IPS-20b (cell line): ENCODE measurements around the gene CENPO.
A peak's percentile ranks its signal among the peaks of the same experiment; 100 is the strongest.

Source experiments
- H3K27ac ChIP-seq: one replicate; pipeline ENCODE4 v1.5.1; 2013; ENCODE audit warnings: low read length
- H3K27me3 ChIP-seq: 2 replicates; pipeline ENCODE4 v1.6.1; 2013; ENCODE audit warnings: mild to moderate bottlenecking, low read length, inconsistent platforms; ENCODE audit not compliant: insufficient read depth
- H3K36me3 ChIP-seq: 2 replicates; pipeline ENCODE4 v1.6.1; 2013; ENCODE audit warnings: low read depth, mild to moderate bottlenecking, inconsistent platforms, low read length, moderate library complexity; ENCODE audit not compliant: insufficient read depth
- H3K4me1 ChIP-seq: 2 replicates; pipeline ENCODE4 v1.6.1; 2013; ENCODE audit warnings: mild to moderate bottlenecking, control low read depth, inconsistent platforms, low read length, moderate library complexity; ENCODE audit not compliant: insufficient read depth
- H3K4me3 ChIP-seq: 2 replicates; pipeline ENCODE4 v1.5.1; 2013; ENCODE audit warnings: mild to moderate bottlenecking, low read length, inconsistent platforms
- H3K9ac ChIP-seq: 2 replicates; pipeline ENCODE4 v1.6.1; 2013; ENCODE audit warnings: low read depth, mild to moderate bottlenecking, inconsistent platforms, low read length, moderate library complexity
- H3K9me3 ChIP-seq: 2 replicates; pipeline ENCODE4 v1.6.1; 2013; ENCODE audit warnings: mild to moderate bottlenecking, low read depth, low read length, inconsistent platforms; ENCODE audit not compliant: insufficient read depth

CENPO gene

DNA sequence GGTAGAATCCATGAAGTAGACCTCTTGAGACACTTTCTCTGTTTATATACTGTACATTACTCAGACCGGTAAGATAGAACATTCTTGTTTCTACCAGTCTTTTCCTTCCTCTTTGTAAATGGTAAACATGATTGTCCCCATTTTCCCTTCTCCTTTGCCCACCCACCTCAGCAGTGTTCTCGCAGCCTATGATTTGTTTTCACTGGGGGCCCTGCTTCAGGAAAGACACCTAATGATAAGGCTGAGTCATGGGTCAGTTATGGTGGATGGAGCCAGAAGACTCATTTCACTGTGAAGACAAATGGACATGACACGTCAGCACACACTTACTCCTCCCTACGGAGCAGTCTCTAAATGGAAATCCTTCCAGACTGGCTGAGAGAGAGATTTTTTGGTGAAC, 23.7 kb downstream of the CENPO start:
- Histone ChIP-seq H3K36me3 (peaks cover 88% of the 10 kb centered on the region), H3K4me1 (peaks cover 14% of the 10 kb centered on the region), H3K27me3 (no peaks in the 10 kb centered on the region), H3K9me3 (no peaks in the 10 kb centered on the region), H3K9ac (no peak overlapping the region), H3K4me3 (no peak overlapping the region), H3K27ac (no peak overlapping the region)

DNA sequence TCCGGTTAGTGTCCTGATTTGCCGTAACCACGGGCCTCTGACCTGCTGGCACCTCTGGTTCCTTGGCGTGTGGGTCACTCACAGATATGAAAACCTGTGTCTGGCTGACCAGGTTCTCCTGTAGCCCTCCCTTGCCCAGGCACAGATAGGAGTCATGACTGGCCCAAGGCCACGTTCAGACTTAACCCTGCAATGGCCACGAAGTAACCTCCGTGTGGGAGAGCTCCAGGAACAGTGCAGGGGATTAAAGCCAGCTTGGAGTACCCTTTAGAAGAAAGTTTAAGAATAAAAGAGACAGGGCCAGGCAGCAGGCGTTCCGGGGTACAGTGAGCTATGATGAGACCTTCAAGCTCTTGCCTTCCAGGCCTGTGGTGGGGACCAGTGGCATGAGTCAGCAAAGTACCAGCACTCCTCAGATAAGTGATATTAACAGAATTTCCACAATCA, 25.5 kb downstream of the CENPO start:
- peaks cover 94% of the 10 kb centered on the region for H3K36me3 ChIP-seq
- no peak overlapping the region for H3K27ac ChIP-seq

DNA sequence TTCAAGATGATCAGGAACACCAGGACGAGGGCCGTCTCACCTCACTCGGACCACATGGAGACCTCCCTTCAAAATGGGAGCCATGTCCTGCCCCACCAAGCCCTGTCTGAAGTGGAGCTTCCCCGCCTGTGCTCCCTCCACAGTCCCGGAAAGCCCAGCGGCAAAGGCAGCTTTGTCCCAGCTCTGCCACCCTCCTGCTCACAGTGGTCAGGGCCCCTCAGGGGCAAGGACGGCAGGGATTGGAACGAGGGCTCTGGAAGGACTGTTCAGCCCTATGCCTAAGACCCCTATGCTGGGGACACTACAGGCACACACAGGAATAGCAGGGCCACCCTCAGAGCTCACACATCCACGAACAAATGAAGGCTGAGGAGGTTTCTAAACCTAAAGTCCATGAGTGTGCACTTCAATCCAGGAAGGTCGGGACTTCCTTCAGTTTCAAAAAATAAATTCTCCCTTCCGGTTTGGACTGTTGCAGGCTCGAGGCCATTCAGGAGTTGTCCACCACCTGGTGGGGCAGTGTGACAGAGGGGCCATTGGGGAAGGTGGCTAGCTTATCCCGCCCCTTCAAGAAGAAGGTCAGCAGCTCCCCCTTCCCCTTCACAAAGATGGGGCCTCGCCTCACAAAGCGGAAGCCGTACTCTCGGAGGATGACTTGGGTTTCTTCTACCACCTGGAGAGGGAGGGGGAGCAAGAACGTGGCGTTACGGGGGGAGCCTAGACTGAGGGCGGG, 26.4 kb downstream of the CENPO start:
- H3K9ac ChIP-seq: no peak overlapping the region
- no peak overlapping the region for H3K4me3 ChIP-seq
- no peak overlapping the region for H3K27ac ChIP-seq
- H3K4me1 ChIP-seq: peaks cover 23% of the 10 kb centered on the region
- H3K27me3 ChIP-seq: no peaks in the 10 kb centered on the region
- H3K36me3 ChIP-seq: peaks cover 92% of the 10 kb centered on the region
- H3K9me3 ChIP-seq: no peaks in the 10 kb centered on the region

More for the DNA sequence above, 25.5 kb downstream of the CENPO start:
- Histone ChIP-seq H3K9ac (no peak overlapping the region), H3K9me3 (no peaks in the 10 kb centered on the region), H3K4me1 (peaks cover 23% of the 10 kb centered on the region), H3K27me3 (no peaks in the 10 kb centered on the region), H3K4me3 (no peak overlapping the region)

DNA sequence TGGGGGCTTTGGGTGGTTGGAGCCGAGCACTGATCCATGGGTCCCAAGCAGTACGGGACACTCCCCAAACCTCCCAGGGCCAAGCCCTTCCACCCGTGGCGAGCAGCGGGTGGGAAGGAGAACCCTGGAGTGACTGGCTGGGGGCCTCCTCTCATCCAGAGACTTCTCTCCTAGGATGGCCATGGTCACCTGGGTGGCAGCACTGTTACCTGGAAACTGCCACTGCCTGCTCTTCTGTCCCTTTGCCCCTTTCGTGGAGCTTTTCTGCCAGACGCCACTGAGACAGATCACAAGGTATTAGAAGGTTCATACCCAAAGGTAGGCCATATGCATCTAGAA, 26.9 kb downstream of the CENPO start:
- peaks cover 23% of the 10 kb centered on the region for H3K4me1 ChIP-seq
- H3K9me3 ChIP-seq: no peaks in the 10 kb centered on the region
- no peak overlapping the region for H3K27ac ChIP-seq
- H3K27me3 ChIP-seq: no peaks in the 10 kb centered on the region
- no peak overlapping the region for H3K9ac ChIP-seq
- H3K36me3 ChIP-seq: peaks cover 92% of the 10 kb centered on the region
- no peak overlapping the region for H3K4me3 ChIP-seq

DNA sequence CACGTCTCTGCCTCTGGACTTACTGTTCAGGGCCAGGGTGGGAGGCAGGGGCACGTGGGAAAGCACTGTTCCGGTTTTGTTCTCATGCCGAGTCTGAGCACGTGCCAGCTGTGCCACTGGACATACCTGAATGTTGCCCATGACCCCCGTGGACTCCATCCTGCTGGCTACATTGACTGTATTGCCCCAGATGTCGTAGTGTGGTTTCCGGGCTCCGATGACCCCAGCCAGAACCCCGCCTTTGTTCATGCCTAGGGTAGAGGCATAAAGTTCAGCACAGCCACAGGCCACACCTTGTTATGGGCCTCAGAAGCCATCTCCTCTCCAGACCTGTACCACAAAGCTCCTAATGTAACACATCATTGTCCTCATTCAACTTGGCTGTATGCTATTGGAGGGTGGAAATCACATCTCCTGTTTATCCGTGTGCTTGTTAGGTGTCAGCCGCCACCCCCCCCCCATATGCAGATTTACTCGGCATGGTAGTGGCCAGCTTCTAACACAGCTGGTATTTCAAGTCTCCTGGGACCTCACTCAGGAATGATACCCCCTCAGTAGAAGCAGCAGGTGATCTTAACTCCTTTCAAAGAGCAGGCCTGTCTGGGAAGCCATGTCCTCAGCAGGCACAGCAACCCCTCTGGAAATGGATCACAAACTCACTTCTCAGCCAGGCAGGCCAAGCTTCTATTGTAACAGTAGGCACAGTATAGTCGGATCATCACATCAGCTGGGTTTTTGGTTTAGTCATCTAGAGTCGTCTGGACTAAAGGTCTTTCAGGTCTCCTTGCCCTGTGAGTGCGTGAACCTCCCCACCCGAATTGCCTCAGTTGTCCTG, 27.6 kb downstream of the CENPO start:
- Histone ChIP-seq H3K27ac (peak overlapping the region; percentile 3), H3K27me3 (no peaks in the 10 kb centered on the region), H3K9ac (no peak overlapping the region), H3K4me1 (peaks cover 23% of the 10 kb centered on the region), H3K36me3 (peaks cover 85% of the 10 kb centered on the region), H3K9me3 (no peaks in the 10 kb centered on the region), H3K4me3 (no peak overlapping the region)

DNA sequence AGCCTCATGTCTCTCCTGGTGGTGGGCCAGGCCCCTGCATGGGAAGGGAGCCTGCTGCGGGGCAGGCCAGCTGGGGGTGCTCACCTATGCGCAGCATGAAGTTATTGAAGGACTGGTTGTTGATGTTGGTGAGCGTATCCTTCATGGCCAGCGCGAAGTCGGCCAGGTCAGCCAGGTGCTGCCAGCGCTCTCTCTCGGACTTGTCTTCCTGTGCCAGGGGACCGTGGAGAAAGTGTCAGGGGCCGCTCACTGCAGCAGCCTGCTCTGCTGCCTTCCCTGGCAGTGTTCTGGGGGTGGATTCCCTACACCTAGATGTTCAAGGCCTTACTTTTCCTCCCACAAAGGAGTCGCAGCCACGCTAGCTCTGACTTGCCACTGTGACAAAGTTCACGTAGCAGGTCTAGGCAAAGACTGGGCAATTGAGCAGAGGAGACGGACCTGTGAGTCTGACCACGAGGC, 28.2 kb downstream of the CENPO start:
- Histone ChIP-seq H3K4me1 (peaks cover 23% of the 10 kb centered on the region), H3K36me3 (peaks cover 78% of the 10 kb centered on the region), H3K27ac (peak overlapping the region; percentile 3), H3K9ac (no peak overlapping the region; the same call in 1 of the 2 replicates), H3K4me3 (peak overlapping the region; percentile 29; the same call in 1 of the 2 replicates), H3K9me3 (no peaks in the 10 kb centered on the region), H3K27me3 (no peaks in the 10 kb centered on the region)

DNA sequence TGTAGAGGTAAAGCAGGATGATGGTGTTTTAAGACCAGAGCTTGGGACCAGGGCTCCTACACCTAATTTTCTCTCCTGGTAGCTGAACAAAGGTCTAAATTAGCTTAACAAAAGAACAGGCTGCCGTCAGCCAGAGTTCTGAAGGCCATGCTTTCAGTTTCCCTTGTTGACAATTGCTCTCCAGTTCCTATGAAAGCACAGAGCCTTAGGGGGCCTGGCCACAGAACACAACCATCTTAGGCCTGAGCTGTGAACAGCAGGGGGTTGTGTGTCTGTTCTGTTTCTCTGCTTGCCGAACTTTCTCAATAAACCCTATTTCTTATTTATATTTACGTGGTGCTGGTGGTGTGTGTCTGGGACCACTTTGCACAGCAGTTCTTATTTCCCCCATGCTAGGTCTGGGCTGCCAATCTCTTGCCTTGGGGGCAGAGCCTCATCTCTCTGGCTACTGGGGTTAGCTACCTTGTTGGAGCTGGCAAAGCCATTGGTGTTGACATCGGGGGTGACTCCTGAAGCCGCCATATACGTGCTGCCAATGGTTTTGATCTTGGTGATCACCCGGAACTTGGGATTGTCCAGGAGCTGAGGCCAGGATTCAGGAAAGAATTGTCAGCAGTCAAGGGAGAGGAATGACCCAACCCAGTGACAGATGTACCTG, 29.0 kb downstream of the CENPO start:
- Histone ChIP-seq H3K36me3 (peaks cover 71% of the 10 kb centered on the region), H3K4me1 (peaks cover 23% of the 10 kb centered on the region), H3K4me3 (peak overlapping the region; percentile 51), H3K27me3 (no peaks in the 10 kb centered on the region), H3K9ac (no peak overlapping the region; the same call in 1 of the 2 replicates), H3K9me3 (no peaks in the 10 kb centered on the region), H3K27ac (peak overlapping the region; percentile 4)

DNA sequence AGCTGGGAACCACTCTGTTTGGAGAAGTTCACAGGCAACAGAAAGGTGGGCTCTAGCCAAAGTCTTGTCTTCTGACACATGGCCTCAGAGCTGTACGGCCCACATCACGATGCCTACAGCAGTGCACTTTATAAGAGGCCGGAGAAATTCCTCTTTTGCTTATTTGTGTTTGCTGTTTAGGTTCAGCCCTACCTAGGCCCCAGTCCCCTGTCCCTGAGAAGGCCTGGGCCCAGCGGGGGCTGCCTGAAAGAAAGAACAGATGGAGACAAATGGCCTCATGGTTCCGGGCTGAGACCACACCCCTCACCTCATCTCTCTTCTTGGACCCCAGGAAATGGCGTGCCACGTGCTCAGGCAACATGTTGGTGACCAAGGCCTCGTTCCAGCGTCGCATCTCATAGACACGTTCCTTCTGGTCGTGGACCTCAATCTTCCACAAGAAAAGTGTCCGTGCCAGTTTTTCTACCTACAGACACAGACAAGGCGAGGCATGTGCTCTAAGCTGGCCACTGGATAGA, 30.9 kb downstream of the CENPO start:
- Histone ChIP-seq H3K9me3 (no peaks in the 10 kb centered on the region), H3K36me3 (peaks cover 52% of the 10 kb centered on the region)

DNA sequence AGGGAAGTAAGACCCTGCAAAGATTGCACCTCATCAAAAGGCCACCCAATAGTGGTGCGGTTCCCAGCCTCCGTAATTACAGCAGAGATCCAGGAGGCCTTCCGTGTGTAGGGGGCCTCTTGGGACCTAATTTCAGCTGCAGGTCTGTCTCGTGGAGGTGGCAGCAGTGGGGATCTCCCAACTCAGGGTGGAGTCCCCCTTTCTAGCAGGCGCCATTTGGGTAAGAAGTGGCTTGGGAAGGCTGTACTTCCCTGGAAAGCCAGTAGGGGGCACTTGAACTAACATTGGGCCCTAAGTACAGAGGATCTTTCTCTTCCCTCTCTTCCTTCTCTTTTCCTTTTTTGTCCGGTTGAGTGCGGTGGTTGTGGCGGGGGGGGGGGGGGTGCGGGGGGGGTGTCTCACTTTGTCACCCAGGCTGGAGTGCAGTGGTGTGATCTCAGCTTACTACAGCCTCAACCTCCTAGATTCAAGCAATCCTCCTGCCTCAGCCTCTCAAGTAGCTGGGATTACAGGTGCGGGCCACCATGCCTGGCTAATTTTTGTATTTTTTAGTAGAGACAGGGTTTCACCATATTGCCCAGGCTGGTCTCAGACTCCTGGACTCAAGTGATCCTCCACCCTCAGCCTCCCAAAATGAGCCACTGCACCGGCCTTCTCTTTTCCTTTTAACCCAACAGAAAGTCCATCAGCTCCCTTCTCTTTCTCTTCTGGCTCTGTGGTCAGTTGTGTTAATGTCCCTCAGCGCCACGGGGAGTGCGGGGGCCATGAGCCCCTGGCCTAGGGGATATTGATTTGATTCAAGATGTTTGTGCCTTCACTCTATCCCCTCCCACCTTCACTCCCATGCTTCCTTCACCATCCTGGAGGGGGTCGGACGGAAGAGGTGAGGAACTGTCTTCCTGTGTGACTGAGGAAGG, 32.0 kb downstream of the CENPO start:
- Histone ChIP-seq H3K4me3 (no peak overlapping the region), H3K4me1 (peaks cover 23% of the 10 kb centered on the region), H3K27ac (no peak overlapping the region), H3K36me3 (peaks cover 42% of the 10 kb centered on the region), H3K27me3 (no peaks in the 10 kb centered on the region), H3K9me3 (no peaks in the 10 kb centered on the region), H3K9ac (no peak overlapping the region)

More for the DNA sequence above, 30.9 kb downstream of the CENPO start:
- Histone ChIP-seq H3K4me3 (no peak overlapping the region), H3K4me1 (peaks cover 23% of the 10 kb centered on the region), H3K27ac (no peak overlapping the region), H3K9ac (no peak overlapping the region), H3K27me3 (no peaks in the 10 kb centered on the region)

DNA sequence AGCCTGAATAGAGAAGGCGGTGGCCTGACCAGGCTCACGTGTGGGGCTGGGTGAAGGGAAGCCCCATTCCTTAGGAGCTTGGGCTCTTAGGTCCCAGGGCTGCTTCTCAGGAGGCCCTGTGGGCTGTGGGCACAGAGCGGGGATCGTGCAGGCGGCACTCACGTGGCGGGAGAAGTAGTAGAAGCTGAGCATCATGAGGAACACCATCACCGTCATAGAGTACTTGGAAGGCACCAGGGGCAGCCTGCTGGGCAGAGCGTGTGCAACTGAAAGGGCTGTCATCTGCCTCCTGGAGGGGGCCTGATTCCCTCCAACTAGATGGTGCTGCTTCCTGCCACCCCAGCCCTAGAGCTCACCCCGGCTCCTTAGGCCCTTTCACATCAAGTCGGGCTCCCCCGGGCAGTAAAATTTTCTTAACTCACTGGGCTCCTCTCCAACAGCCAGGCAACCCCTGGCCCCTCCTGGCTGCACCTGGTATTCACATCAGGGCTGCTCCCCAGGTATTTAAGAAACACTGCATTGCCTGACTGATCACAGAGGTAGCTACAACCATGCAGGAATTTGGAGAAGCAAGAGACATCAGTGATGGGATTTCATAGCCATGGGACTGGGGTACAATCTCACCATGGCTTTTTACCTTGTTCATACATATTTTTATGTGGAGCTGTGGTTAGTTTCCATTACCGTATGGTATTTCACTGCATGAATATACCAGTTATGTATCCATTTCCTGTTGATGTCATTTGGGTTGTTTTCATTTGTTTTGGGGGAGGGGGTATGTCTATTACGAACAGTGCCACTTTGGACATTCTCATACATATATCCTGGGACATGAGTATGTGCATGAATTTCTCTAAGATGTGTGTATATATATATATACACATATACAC, 32.9 kb downstream of the CENPO start:
- no peak overlapping the region for H3K4me3 ChIP-seq
- no peaks in the 10 kb centered on the region for H3K9me3 ChIP-seq
- peaks cover 33% of the 10 kb centered on the region; the same call in 1 of the 2 replicates for H3K36me3 ChIP-seq
- no peaks in the 10 kb centered on the region for H3K27me3 ChIP-seq
- H3K9ac ChIP-seq: no peak overlapping the region
- no peak overlapping the region for H3K27ac ChIP-seq
- peaks cover 16% of the 10 kb centered on the region for H3K4me1 ChIP-seq
